Measurements from ENCODE around the gene GRPR.
"Not testable (repeated sequence)": the region's sequence is repeated elsewhere in the genome, so short reads cannot be mapped to it uniquely, and the experiment has no call there.

GRPR gene

DNA sequence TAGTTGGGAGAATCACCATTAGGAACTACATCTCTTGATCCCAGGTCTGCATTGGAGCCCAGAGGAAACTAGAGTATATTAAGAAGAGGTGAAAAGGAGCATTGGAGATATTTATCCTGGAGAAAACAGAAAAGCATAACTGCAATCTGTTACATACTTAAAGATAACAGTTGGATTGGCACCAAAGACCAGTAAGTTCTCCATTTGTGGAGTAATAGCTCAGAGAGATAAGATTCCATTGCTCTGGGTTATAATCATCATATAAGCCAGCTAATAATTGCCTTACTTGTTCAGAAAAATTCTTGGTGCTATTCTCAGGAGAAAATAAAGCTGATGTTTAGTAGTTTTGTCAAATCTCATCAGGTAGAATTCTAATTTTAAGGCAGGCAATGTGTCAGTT, 20.6 kb downstream of the GRPR start:
- FAIRE-seq = no peak
- no peak for DNase-seq (ENCODE audit: insufficient read length, low spot score)
- no peak for TF ChIP-seq CTCF (IDR thresholded peaks at IDR 0.05; ENCODE audit: insufficient read depth, missing control alignments)

DNA sequence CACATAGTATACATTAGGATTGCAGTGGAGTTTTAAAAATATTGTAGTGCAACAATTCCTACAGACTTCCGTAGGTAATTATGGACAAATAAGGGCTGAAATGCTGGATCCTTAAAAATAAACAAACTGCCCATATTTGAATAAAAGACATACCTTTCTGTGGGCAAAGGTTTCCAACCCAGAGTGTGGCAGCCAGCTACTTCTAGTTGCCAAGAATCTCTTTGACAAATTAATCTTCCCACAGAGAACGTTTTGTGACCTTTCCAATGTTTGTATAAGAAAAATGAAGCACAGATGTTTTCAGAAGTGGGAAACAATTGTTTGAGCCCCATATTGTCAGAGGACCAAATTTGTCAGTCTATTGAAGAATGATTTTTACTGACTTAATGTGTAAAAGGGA, 21.1 kb downstream of the GRPR start:
- FAIRE-seq (no peak), DNase-seq (ENCODE audit: insufficient read length, low spot score) (no peak)
- no peak for TF ChIP-seq CTCF (IDR thresholded peaks at IDR 0.05; ENCODE audit: insufficient read depth, missing control alignments)

DNA sequence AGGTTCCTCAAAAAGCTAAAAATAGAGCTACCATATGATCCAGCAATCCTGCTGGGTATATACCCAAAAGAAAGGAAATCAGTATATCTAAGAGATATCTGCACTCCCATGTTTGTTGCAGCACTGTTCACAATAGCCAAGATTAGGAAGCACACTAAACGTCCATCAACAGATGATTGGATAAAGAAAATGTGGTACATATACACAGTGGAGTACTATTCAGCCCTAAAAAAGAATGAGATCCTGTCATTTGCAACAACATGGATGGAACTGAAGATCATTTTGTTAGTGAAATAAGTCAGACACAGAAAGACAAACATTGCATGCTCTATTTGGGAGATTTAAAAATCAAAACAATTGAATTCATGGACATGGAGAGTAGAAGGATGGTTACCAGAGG, 21.7 kb downstream of the GRPR start:
- DNase-seq (ENCODE audit: insufficient read length, low spot score); FAIRE-seq: not testable (repeated sequence)

- DNase-seq (ENCODE audit: insufficient read length, low spot score) (no peak), FAIRE-seq (no peak)
- no peak for TF ChIP-seq CTCF (IDR thresholded peaks at IDR 0.05; ENCODE audit: insufficient read depth, missing control alignments)
Observed at GRCh38 chrX:16145656-16146055, 22.3 kb downstream of the GRPR start.

DNA sequence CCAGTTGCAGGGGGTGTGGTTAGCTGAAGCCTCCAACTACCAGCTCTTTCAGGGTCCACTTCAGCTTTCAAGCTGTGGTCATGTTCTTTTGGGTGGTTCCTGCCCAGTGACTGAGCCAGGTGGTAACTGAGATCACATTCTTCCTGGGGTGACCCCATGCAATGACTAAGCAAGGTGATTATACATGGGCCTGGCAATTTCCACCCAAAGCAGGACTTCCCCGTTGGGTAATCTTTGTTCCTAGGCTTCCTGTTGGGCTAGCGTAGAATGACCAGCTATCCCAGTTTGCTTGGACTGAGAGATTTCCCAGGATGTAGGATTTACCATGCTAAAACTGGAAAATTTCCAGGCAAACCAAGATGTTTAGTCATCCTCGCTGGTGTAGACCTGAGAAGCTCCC, 25.5 kb downstream of the GRPR start:
- no peak for DNase-seq (ENCODE audit: insufficient read length, low spot score)
- no peak for TF ChIP-seq CTCF (IDR thresholded peaks at IDR 0.05; ENCODE audit: insufficient read depth, missing control alignments)
- no peak for FAIRE-seq

GRCh38 chrX:16155581-16156096, 32.3 kb downstream of the GRPR start:
- DNase-seq (ENCODE audit: insufficient read length, low spot score) (no peak), FAIRE-seq (no peak)
- TF ChIP-seq CTCF (IDR thresholded peaks at IDR 0.05; ENCODE audit: insufficient read depth, missing control alignments) = no peak

GRCh38 chrX:16156692-16157331, 33.4 kb downstream of the GRPR start:
- DNase-seq (ENCODE audit: insufficient read length, low spot score) = no peak
- TF ChIP-seq CTCF (IDR thresholded peaks at IDR 0.05; ENCODE audit: insufficient read depth, missing control alignments) = no peak
- FAIRE-seq = no peak

- FAIRE-seq = no peak
- no peak for DNase-seq (ENCODE audit: insufficient read length, low spot score)
- TF ChIP-seq CTCF (IDR thresholded peaks at IDR 0.05; ENCODE audit: insufficient read depth, missing control alignments) = no peak
Observed at GRCh38 chrX:16160729-16161128, 37.4 kb downstream of the GRPR start.

DNA sequence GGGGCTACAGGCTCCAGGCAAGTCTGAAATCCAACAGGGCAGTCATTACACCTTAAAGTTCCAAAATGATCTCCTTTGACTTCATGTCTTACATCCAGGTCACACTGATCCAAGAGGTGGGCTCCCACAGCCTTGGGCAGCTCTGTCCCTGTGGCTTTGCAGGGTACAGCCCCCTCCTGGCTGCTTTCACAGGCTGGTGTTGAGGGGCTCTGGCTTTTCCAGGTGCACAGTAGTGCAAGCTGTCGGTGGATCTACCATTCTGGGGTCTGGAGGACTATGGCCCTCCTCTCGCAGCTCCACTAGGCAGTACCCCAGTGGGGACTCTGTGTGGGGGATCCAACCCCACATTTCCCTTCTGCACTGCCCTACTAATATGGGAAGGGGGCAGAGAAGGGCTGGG, 37.8 kb downstream of the GRPR start:
- not testable (repeated sequence) for DNase-seq (ENCODE audit: insufficient read length, low spot score); FAIRE-seq

All from D721Med (cell line).